ENCODE data around the gene TSSK3.
"Not testable (repeated sequence)": the region's sequence is repeated elsewhere in the genome, so short reads cannot be mapped to it uniquely, and the experiment has no call there.

TSSK3 gene

DNA sequence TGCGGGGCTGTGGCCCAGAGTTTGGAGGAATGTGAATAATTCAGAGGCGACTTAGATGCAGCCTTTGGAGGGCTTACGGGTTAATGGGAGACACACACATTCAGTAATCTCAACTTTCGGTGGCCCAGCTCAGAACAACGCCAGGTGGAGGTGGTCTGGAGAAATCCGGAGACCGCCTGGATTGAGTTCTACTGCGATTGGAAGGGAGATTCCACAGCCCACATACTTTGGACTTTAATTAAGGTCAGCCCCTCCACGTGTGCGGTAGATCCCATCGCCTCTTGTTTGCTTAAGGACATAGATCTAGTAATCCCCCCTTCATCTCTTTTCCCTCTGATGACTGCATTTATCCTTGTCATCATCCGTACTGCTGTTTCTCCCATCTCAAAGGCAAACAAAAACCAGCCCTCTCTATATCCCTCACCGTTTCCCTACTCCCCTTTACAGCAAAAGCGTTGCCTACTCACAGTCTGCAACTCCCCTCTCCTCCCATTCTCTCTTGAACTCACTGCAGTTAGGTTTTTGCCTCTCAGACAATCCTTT lies 32.6 kb downstream of the TSSK3 start:
- no peak for FAIRE-seq
- no peak for DNase-seq (ENCODE audit: insufficient read length, low spot score)

DNA sequence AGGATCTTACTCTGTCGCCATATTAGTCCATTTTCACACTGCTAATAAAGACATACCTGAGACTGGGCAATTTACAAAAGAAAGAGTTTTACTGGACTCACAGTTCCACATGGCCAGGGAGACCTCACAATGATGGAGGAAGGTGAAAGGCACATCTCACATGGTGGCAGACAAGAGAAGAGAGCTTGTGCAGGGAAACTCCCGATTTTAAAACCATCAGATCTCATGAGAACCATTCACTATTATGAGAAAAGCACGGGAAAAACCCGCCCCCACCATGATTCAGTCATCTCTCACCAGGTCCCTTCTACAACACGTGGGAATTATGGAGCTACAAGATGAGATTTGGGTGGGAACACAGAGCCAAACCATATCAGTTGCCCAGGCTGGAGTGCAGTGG lies 34.2 kb downstream of the TSSK3 start:
- FAIRE-seq; DNase-seq (ENCODE audit: insufficient read length, low spot score): not testable (repeated sequence)

DNA sequence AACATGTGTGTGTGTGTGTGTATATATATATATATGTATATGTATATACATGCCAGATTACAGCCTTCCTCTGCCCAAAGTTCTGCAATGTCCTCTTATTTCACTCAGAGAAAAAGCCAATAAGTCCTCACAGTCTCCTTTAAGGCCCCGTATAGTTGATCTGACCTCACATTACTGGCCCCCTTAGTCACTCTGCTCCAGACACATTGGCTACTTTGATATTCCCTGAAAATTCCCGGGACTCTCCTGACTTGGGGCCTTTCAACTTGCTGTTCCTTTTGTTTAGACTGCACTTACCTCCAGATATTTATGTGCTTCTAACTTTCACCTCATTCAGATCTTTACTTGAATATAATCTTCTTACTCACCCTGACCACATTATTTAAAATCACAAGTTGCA lies 36.1 kb downstream of the TSSK3 start:
- no peak for DNase-seq (ENCODE audit: insufficient read length, low spot score)
- no peak for FAIRE-seq

DNA sequence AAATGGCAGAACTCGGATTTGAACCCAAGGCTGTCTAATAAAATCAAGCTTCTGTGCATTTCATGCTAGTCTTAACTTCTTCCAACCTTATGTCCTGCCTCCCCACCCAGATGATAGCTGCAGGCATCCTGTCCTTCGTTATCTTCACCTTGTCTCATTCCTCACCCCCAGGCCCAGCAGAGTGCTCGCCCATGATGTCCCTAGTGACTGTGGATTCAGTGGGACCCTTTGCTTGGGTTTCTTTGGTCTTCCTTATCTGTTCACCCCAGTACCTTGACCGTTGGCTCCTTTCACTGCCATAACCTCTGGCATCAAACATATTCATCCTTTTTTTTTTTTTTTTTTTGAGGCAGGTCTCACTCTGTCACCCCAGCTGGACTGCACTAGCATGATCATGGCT lies 37.5 kb downstream of the TSSK3 start:
- no peak for DNase-seq (ENCODE audit: insufficient read length, low spot score)
- no peak for FAIRE-seq

DNA sequence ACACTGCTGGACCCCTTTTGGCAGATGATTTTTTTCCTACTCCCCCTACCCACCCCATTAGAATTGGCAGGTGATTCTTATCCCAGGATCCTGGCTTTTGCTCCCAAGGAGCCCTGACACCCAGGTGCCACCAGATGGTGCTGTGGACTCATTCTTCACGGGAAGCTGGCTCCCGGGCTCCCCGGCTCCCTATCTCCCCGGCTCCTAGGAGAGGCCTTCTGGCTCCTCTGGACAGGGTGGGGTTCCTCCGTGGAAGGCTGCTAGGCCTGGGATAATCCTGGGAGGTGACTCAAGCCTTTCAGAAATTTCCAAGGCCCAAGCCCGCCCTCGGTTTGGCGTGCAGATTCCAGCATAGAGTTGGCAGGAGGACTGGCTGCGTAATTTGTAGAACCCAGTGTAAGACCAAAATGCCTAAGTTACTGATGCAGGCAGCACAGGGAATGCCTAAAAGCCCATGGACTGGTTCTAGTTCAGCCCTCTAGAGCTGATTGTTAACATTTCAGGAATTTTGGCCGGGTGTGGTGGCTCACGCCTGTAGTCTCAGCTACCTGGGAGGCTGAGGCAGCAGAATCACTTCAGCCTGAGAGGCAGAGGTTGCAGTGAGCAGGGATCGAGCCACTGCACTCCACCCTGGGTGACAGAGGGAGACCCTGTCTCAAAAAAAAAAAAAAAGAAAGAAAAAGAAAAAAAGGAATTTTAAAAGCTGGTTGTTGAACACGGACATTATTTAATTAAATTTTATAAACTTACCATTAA lies 38.7 kb downstream of the TSSK3 start:
- peak; percentile 55 for FAIRE-seq

DNA sequence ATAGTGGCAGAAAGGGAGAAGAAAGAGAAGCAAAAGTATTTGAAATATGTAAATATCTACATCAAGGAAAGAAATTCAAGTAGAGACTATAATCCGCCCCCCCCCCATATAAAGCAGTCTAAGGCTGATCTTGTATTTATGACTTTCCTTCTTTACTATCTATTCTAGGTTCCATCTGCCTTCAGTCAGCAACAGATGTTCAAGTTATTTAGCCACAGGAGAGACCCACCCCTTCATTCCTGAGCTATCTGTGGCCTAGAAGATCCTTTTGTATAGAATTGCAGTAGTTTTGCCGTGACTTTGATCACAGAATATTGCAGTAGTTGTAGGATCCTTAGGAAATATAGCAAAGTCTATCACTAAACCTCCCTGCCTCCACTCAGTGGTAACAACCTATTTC lies 42.6 kb downstream of the TSSK3 start:
- DNase-seq (ENCODE audit: insufficient read length, low spot score) (no peak), FAIRE-seq (no peak)

More for the DNA sequence above, 38.7 kb downstream of the TSSK3 start:
- DNase-seq (ENCODE audit: insufficient read length, low spot score), result peak; percentile 84

DNA sequence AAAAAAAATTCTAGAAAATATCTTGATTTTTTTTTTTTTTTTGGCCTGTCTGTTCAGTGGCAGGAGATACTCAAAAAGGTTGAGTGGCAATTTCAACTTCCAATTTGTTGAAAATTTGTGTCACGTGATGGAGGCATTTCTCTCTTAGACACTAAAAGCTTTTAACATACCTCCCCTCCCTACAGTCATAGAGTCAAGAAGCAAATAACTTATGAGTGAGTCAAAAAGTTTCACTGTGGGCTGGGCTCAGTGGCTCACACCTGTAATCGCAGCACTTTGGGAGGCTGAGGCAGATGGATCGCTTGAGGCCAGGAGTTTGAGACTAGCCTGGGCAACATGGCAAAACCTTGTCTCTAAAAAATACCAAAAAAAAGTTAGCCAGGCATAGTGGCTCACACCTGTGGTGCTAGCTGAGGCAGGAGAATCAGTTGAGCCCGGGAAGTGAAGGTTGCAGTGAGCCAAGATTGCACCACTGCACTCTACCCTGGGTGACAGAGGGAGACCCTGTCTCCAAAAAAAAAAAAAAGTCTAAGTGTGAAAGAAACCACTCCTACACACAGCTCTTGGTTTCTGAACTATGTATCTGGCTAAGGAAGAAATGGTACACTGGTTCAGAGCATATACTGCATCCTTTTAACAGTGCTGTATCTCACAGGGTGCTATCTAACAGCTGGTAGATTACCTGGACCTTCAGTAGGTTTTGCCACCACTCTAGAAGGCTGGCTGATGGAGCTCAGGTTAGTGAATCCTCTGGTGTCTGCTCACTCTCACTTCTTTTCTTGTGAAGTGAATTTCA lies 43.5 kb downstream of the TSSK3 start:
- FAIRE-seq (no peak), DNase-seq (ENCODE audit: insufficient read length, low spot score) (no peak)

DNA sequence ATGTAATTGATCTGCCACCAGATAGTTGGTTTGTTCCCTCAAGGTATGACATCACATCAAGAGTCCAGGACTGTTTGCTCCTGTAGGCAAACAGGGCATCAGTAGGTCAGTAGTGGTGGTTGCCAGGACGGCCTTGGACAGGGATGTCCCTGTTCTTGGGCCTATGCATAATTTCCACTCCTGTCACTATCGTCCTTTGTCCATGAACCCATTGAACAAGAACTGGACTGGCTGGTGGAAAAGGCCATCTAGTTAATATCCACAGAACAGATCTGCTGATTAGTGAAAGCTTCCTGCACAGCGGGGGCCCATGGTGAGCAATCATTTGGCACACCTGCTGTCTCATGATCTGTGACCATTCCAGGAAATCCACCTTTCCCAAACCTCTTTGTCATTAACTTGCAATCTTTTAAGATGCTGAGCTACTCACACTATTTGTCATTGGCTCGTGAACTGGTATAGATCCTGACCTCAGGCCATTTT lies 44.3 kb downstream of the TSSK3 start:
- FAIRE-seq (no peak), DNase-seq (ENCODE audit: insufficient read length, low spot score) (no peak)

DNA sequence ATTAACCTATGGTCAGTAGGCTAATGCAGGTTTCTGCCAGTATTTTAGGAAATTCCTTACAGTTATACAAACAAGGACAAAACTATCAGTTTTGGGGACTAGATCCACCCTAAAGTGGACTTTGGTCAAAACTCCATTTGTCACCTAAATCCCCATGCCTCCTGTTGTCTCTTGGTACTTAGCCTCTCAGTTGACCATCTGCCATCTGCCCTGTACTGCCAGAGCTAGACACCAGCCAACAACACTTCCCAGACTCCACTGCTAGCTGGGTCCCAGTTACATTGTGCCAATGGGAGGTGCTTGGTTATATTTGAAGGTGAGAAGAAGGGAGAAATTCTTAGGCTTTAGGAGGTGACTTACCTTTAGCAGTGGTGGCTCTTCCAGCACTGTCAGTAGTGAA lies 48.9 kb downstream of the TSSK3 start:
- FAIRE-seq (no peak), DNase-seq (ENCODE audit: insufficient read length, low spot score) (no peak)

DNA sequence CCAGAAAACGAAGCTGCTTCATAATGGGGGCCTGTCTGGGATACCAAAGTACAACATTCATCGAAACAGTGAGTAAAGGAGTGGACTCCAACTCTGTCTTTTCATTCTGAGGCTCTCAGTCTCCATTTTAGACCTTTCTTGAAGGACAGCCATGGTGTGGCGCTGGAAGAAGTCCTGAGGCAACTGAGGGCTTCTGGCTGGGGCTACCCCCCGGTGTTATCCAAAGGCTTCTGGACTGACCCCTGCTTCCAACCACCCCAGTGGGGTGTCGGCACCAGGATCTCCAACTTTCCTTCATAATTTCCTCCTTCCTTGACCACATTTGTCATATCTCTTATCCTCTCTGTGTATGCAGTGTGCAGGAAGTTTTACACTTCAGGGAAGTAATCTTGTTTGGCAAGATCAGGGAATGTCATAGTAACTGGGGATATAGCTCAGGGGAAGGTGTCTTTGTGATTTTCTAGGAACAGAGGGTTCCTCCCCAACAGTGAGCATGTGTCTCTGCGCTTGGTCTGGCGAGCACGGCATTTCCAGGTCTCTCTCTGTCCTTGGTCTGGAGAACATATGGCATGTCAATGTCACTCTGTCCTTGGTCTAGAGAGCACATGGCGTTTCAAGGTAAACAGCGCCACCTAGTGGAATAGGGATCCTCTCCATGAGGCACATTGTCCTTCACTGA lies 51.3 kb downstream of the TSSK3 start:
- DNase-seq (ENCODE audit: insufficient read length, low spot score) (peak; percentile 40), FAIRE-seq (peak; percentile 85)

Data from HTR-8/SVneo (cell line).